ENCODE results near the gene CIZ1. TPM values are rescaled to one million over a fixed set of nuclear protein-coding genes. Genes with fewer than 3 reads are reported as not detected.
A peak's percentile ranks its signal among the peaks of the same experiment; 100 is the strongest.
"Not testable (repeated sequence)": the region's sequence is repeated elsewhere in the genome, so short reads cannot be mapped to it uniquely, and the experiment has no call there.

The CIZ1 gene
- total and polyA plus RNA-seq, 2 of the 13 experiments (the other 11 are each of a cell fraction or from before 2014, with no cell fraction given) = 30.6 to 50.3 TPM

- FAIRE-seq (peak; percentile 93), DNase-seq (ENCODE audit: low spot score) (peak; percentile 92), ATAC-seq (peak; percentile 60)
- peak overlapping the region; percentile 36 to 65 (median 42) for H3K4me3 ChIP-seq (replicated peaks in 1 of 3; ENCODE audit: insufficient read depth in 1 of 3, low read depth in 2 of 3, low read length in 3 of 3)
- peaks cover 48% of the 10 kb centered on the region for H3K4me1 ChIP-seq (ENCODE audit: insufficient read depth, low read length)
- 0% methylated on average over 4 of the region's 8 CpGs for WGBS (ENCODE audit: low lambda C conversion rate)
- intact Hi-C loops (cut with micrococcal nuclease; ENCODE audit: unreplicated experiment); H3K36me3 ChIP-seq (replicated peaks in 1 of 2; ENCODE audit: control insufficient read depth in 1 of 2, insufficient read depth in 2 of 2, low read length in 2 of 2); H3K9me3 ChIP-seq (ENCODE audit: low read length); in situ Hi-C loops (cut with HindIII; ENCODE audit: extremely low pct_ligation_motif_present, low pct_unique_long_range_greater_than_20kb); H2AFZ ChIP-seq (ENCODE audit: low read length); H3K79me2 ChIP-seq (ENCODE audit: insufficient read depth, low read length); H4K20me1 ChIP-seq (ENCODE audit: insufficient read depth, low read length); BruUV-seq (replicated peaks); CTCF ChIA-PET (ENCODE audit: low intra/inter-chr PET ratio, low total read pairs); H3K27me3 ChIP-seq (ENCODE audit: control insufficient read depth in 1 of 2, insufficient read depth in 2 of 2, low read length in 2 of 2): not testable (repeated sequence)
- H3K9ac ChIP-seq (ENCODE audit: insufficient read depth, low read depth, low read length) = peak overlapping the region; percentile 52
- POLR2A ChIA-PET = interaction anchor here (1.2 to 1.5 kb wide), 3 partner anchors 10 to 27 kb away, joined by 3 to 5 read pairs (median 3); no protein-coding TSS in a partner anchor
- H3K4me2 ChIP-seq (ENCODE audit: low read depth, low read length) = peak overlapping the region; percentile 95
- peak overlapping the region; percentile 61 for H3K27ac ChIP-seq (ENCODE audit: extremely low read length, insufficient read depth, low read length)
- TF ChIP-seq ZMYM4 (CRISPR knock-in tag; IDR thresholded peaks at IDR 0.05) (peak; percentile 53; the same call in 1 of the 2 replicates), HNF1A (IDR thresholded peaks at IDR 0.05; ENCODE audit: low read depth) (peak; percentile 88), HNF1A (CRISPR knock-in tag; IDR thresholded peaks at IDR 0.05; ENCODE audit: borderline replicate concordance) (peak; percentile 94), ZFP91 (CRISPR knock-in tag; IDR thresholded peaks at IDR 0.05; ENCODE audit: borderline replicate concordance) (peak; percentile 15; the same call in 1 of the 2 replicates), DNMT3B (CRISPR knock-in tag; conservative IDR thresholded peaks at IDR 0.05) (0 out of 2 replicates have a peak, but pooled peaks have one; percentile 28), SALL1 (CRISPR knock-in tag; IDR thresholded peaks at IDR 0.05) (peak; percentile 33; the same call in 1 of the 2 replicates), HMGXB3 (CRISPR knock-in tag; IDR thresholded peaks at IDR 0.05; ENCODE audit: borderline replicate concordance) (0 out of 2 replicates have a peak, but pooled peaks have one; percentile 45), THAP11 (CRISPR knock-in tag; IDR thresholded peaks at IDR 0.05) (peak; percentile 62), ELF3 (CRISPR knock-in tag; IDR thresholded peaks at IDR 0.05) (peak; percentile 85), POLR2AphosphoS5 (IDR thresholded peaks at IDR 0.05; ENCODE audit: low read depth, low read length) (peak; percentile 78), NFYB (CRISPR knock-in tag; IDR thresholded peaks at IDR 0.05) (peak; percentile 63), ELF1 (CRISPR knock-in tag; IDR thresholded peaks at IDR 0.05) (peak; percentile 55; the same call in 1 of the 2 replicates), NCOA2 (CRISPR knock-in tag; IDR thresholded peaks at IDR 0.05) (peak; percentile 55), ERF (CRISPR knock-in tag; IDR thresholded peaks at IDR 0.05) (peak; percentile 23; the same call in 1 of the 2 replicates)
Measured at GRCh38 chr9:128132139-128132538, 59.2 kb downstream of the CIZ1 start.

All from HepG2 (cell line).